ENCODE measurements around the gene TMEM9.

TMEM9 gene

GRCh38 chr1:201154389-201155165, at the start of gene TMEM9:
TMEM9 (minus strand) TSS chr1:201154474; CDS start chr1:201153923, 551 bp downstream.
- DNase-seq: peak; percentile 95 to 98 (median 97)

GRCh38 chr1:201198598-201198997, 44.3 kb upstream of the TMEM9 start:
- DNase-seq: no peak

GRCh38 chr1:201194046-201194445, 39.8 kb upstream of the TMEM9 start:
- no peak for DNase-seq

- no peak for DNase-seq
Measured at GRCh38 chr1:201192261-201192788, 38.1 kb upstream of the TMEM9 start.

GRCh38 chr1:201191653-201192260, 37.5 kb upstream of the TMEM9 start:
- no peak for DNase-seq

- DNase-seq: no peak
Measured at GRCh38 chr1:201190624-201191051, 36.4 kb upstream of the TMEM9 start, which contains the start of gene IGFN1. IGFN1 (plus strand) TSS chr1:201190824; CDS start chr1:201193294, 2,470 bp downstream.

- no peak for DNase-seq
Measured at GRCh38 chr1:201190005-201190404, 35.7 kb upstream of the TMEM9 start.

- no peak for DNase-seq
Measured at GRCh38 chr1:201189085-201189484, 34.8 kb upstream of the TMEM9 start.

- DNase-seq: no peak
Measured at GRCh38 chr1:201186192-201186591, 31.9 kb upstream of the TMEM9 start.

- DNase-seq: no peak
Measured at GRCh38 chr1:201185527-201186128, 31.4 kb upstream of the TMEM9 start.

- DNase-seq: no peak
Measured at GRCh38 chr1:201185123-201185453, 30.8 kb upstream of the TMEM9 start.

- DNase-seq: no peak
Measured at GRCh38 chr1:201184307-201185122, 30.2 kb upstream of the TMEM9 start.

GRCh38 chr1:201183753-201184152, 29.5 kb upstream of the TMEM9 start:
- no peak for DNase-seq

- DNase-seq: no peak
Measured at GRCh38 chr1:201183209-201183608, 28.9 kb upstream of the TMEM9 start.

- no peak for DNase-seq
Measured at GRCh38 chr1:201181726-201182125, 27.5 kb upstream of the TMEM9 start.

- DNase-seq: no peak
Measured at GRCh38 chr1:201181323-201181722, 27.0 kb upstream of the TMEM9 start.

- no peak for DNase-seq
Measured at GRCh38 chr1:201180901-201181300, 26.6 kb upstream of the TMEM9 start.

- DNase-seq: no peak
Measured at GRCh38 chr1:201180141-201180540, 25.9 kb upstream of the TMEM9 start.

GRCh38 chr1:201178718-201179117, 24.4 kb upstream of the TMEM9 start:
- no peak for DNase-seq

- no peak for DNase-seq
Measured at GRCh38 chr1:201176940-201177339, 22.7 kb upstream of the TMEM9 start.

GRCh38 chr1:201175820-201176500, 21.7 kb upstream of the TMEM9 start:
- DNase-seq: no peak

GRCh38 chr1:201173736-201174135, 19.5 kb upstream of the TMEM9 start:
- DNase-seq: no peak
